K562 (cell line): Measurements from ENCODE around the gene SLC13A3. TPM values are rescaled to one million over a fixed set of nuclear protein-coding genes. Genes with fewer than 3 reads are reported as not detected.

Experiments
- ATAC-seq: fragments of 200-7000 bp; cut with Tn5 transposase; 3 replicates; pipeline ENCODE4 v1.9.1; 2020; ENCODE audit warnings: moderate library complexity
- BruUV-seq: library from RNA; stranded (reverse); fragments of 400-500 nt; replicated peaks from 2 replicates; lab custom pipeline; 2021; lab: Mats Ljungman, UMichigan
- CTCF ChIA-PET: fragments of 300-600 bp; formaldehyde crosslinking; extraction: SDS; loops from one replicate; lab custom pipeline; 2021; ENCODE audit warnings: low intra/inter-chr PET ratio; lab: Yijun Ruan, JAX
- POLR2A ChIA-PET: fragments of 300-600, 350-650 bp; sonication (Branson Sonifier 250); formaldehyde crosslinking; extraction: SDS; loops from one replicate; lab custom pipeline; 2021; ENCODE audit warnings: antibody characterized with exemption, inconsistent platforms; lab: Yijun Ruan, JAX
- DNase-seq, 4 experiments: peaks; one replicate each; pipeline versions ENCODE4 v3.0.0 to v3.0.0-alpha.2; 2011 to 2018; ENCODE audit warnings: low spot score in 3 of 4, mixed read lengths in 3 of 4; ENCODE audit errors: extremely low read depth in 1 of 4
- FAIRE-seq: peaks from 2 replicates; lab custom pipeline; 2011; peaks lifted over from hg19 to GRCh38; lab: Jason Lieb, UNC
- H2AFZ ChIP-seq: 2 replicates; pipeline ENCODE4 v1.6.0; 2011; ENCODE audit warnings: low read depth, low read length, control low read depth, inconsistent platforms
- H3K27ac ChIP-seq: fragments of 200-600 bp; 3 replicates; pipeline ENCODE4 v1.8.0; 2011; ENCODE audit warnings: low read depth, mild to moderate bottlenecking, control low read depth, inconsistent platforms, low read length, moderate library complexity, mixed read lengths; ENCODE audit errors: extremely low read depth
- H3K27me3 ChIP-seq, 2 experiments: fragments of 300-600 bp in 1 of 2; 2 replicates in 1 of 2; 3 replicates in 1 of 2; pipeline versions ENCODE4 v1.6.0 to v1.8.0; 2011; ENCODE audit warnings: inconsistent platforms in 2 of 2, low read length in 2 of 2, mild to moderate bottlenecking in 1 of 2, mixed read lengths in 1 of 2, moderate library complexity in 1 of 2; ENCODE audit not compliant: control insufficient read depth in 2 of 2, insufficient read depth in 2 of 2
- H3K36me3 ChIP-seq: fragments of 300-600 bp; 3 replicates; pipeline ENCODE4 v1.8.0; 2011; ENCODE audit warnings: mild to moderate bottlenecking, low read length, inconsistent platforms; ENCODE audit not compliant: control insufficient read depth, insufficient read depth
- H3K4me1 ChIP-seq, 2 experiments: fragments of 200-600 bp in 1 of 2; replicated peaks in 1 of 2; 2 replicates in 1 of 2; 3 replicates in 1 of 2; pipeline versions ENCODE4 v1.5.1 to v1.8.0; 2011; ENCODE audit warnings: inconsistent platforms in 2 of 2, low read length in 2 of 2, mild to moderate bottlenecking in 1 of 2, mixed read lengths in 1 of 2, moderate library complexity in 1 of 2; ENCODE audit not compliant: control insufficient read depth in 2 of 2, insufficient read depth in 2 of 2
- H3K4me2 ChIP-seq: 2 replicates; pipeline ENCODE4 v1.6.1; 2011; ENCODE audit warnings: low read length, control low read depth, inconsistent platforms, mixed read lengths; ENCODE audit not compliant: insufficient read depth
- H3K4me3 ChIP-seq: fragments of 200-600 bp; sonication (generic), shearing (Covaris generic); 2 replicates; pipeline ENCODE4 v1.5.1; 2016; ENCODE audit warnings: control low read depth, inconsistent platforms
- H3K79me2 ChIP-seq: fragments of 200-600 bp; 3 replicates; pipeline ENCODE4 v1.8.0; 2011; ENCODE audit warnings: low read length, inconsistent platforms; ENCODE audit not compliant: control insufficient read depth, insufficient read depth
- H3K9ac ChIP-seq, 2 experiments: 2 replicates each; pipeline versions ENCODE4 v1.6.0 to v1.6.1; 2011; ENCODE audit warnings: low read depth in 2 of 2, low read length in 2 of 2, control low read depth in 1 of 2, inconsistent platforms in 1 of 2, mild to moderate bottlenecking in 1 of 2, mixed read lengths in 1 of 2; ENCODE audit not compliant: insufficient read depth in 1 of 2
- H3K9me1 ChIP-seq: one replicate; pipeline ENCODE4 v1.6.0; 2011; ENCODE audit warnings: inconsistent platforms, mild to moderate bottlenecking, low read length, moderate library complexity; ENCODE audit not compliant: control insufficient read depth, insufficient read depth
- H3K9me3 ChIP-seq: replicated peaks from 2 replicates; pipeline ENCODE4 v1.5.1; 2011; ENCODE audit warnings: low read depth, low read length, inconsistent platforms; ENCODE audit not compliant: control insufficient read depth, insufficient read depth
- H4K20me1 ChIP-seq: replicated peaks from 2 replicates; pipeline ENCODE4 v1.6.1; 2011; ENCODE audit warnings: low read length, inconsistent platforms, mixed read lengths; ENCODE audit not compliant: control insufficient read depth, insufficient read depth
- BCOR ChIP-seq: fragments of 450-650 bp; IDR thresholded peaks from 2 replicates; pipeline ENCODE4 v1.6.1; 2016
- BRD9 ChIP-seq: fragments of 450-650 bp; IDR thresholded peaks from 2 replicates; pipeline ENCODE4 v1.6.1; 2018; ENCODE audit warnings: low read depth; ENCODE audit not compliant: partially characterized antibody
- CTBP1 ChIP-seq: fragments of 450-650 bp; IDR thresholded peaks from 2 replicates; pipeline ENCODE4 v1.6.1; 2016; ENCODE audit warnings: borderline replicate concordance
- GATAD2B ChIP-seq: fragments of 450-650 bp; IDR thresholded peaks from 2 replicates; pipeline ENCODE4 v1.6.1; 2017; ENCODE audit warnings: mild to moderate bottlenecking, borderline replicate concordance
- KDM1A ChIP-seq, 2 experiments: fragments of 450-650 bp; IDR thresholded peaks; 2 replicates each; pipeline ENCODE4 v1.6.1; 2016; ENCODE audit warnings: mild to moderate bottlenecking in 2 of 2
- MAFG ChIP-seq: fragments of 450-650 bp; conservative IDR thresholded peaks from 2 replicates; pipeline ENCODE4 v1.6.1; 2016; ENCODE audit warnings: missing genetic modification characterization, missing compliant biosample characterization
- PRPF4 ChIP-seq: fragments of 200-400 bp; formaldehyde crosslinking; IDR thresholded peaks from one replicate; pipeline ENCODE4 v1.6.1; 2017; ENCODE audit warnings: low read length, low read depth, mild to moderate bottlenecking; ENCODE audit not compliant: insufficient read depth, poor library complexity, severe bottlenecking
- RBM25 ChIP-seq: fragments of 200-400 bp; formaldehyde crosslinking; IDR thresholded peaks from 2 replicates; pipeline ENCODE4 v1.6.1; 2018; ENCODE audit warnings: low read length, low read depth, moderate library complexity; ENCODE audit not compliant: severe bottlenecking
- RCOR1 ChIP-seq, 2 experiments: IDR thresholded peaks; 2 replicates each; pipeline ENCODE4 v1.6.1; 2012; ENCODE audit warnings: low read depth in 2 of 2, low read length in 2 of 2, borderline replicate concordance in 1 of 2, improper control_type of control experiment in 1 of 2
- SMARCA5 ChIP-seq: fragments of 450-650 bp; IDR thresholded peaks from 2 replicates; pipeline ENCODE4 v1.6.1; 2016
- SRSF9 ChIP-seq: fragments of 200-400 bp; formaldehyde crosslinking; IDR thresholded peaks from 2 replicates; pipeline ENCODE4 v1.6.1; 2017; ENCODE audit warnings: low read depth, low read length, borderline replicate concordance
- ZFP36 ChIP-seq: fragments of 150-350 bp; IDR thresholded peaks from 2 replicates; pipeline ENCODE4 v1.6.1; 2018; ENCODE audit warnings: low read length, low read depth; ENCODE audit not compliant: partially characterized antibody
- ZNF121 ChIP-seq: sonication (generic); formaldehyde crosslinking; conservative IDR thresholded peaks from 2 replicates; pipeline ENCODE4 v1.8.0; 2022; ENCODE audit warnings: missing genetic modification reagents
- ZNF586 ChIP-seq: fragments of 450-650 bp; formaldehyde crosslinking; conservative IDR thresholded peaks from 2 replicates; pipeline ENCODE4 v1.4.0; 2020; ENCODE audit warnings: mild to moderate bottlenecking, moderate library complexity
- ZNF592 ChIP-seq: fragments of 450-650 bp; IDR thresholded peaks from 2 replicates; pipeline ENCODE4 v1.6.1; 2017; ENCODE audit warnings: antibody characterized with exemption, mild to moderate bottlenecking
- WGBS: fragments of 100-300 bp; shearing (Covaris generic); methylation state at CpG from one replicate; pipeline ENCODE4 v1.1.6; 2016; ENCODE audit warnings: low coverage, mixed read lengths; ENCODE audit not compliant: insufficient coverage; ENCODE audit errors: missing lambda C conversion rate; 5-methylcytosine and 5-hydroxymethylcytosine counted together
- in situ Hi-C: fragments of 300-500 bp; cut with MboI; formaldehyde crosslinking; loops from 4 replicates; pipeline ENCODE4 v1.15.0; 2018; ENCODE audit warnings: inconsistent platforms, mixed read lengths
- intact Hi-C: fragments of 100-400 bp; cut with micrococcal nuclease; formaldehyde crosslinking; loops from 2 replicates; pipeline ENCODE4 v1.14.2; 2022
- polyA plus RNA-seq, 8 experiments: library from polyadenylated mRNA; depleted of rRNA in 4 of 8; stranded (reverse) in 5 of 8; unstranded in 3 of 8; fragments of >200 nt; fragmentation: Nextera tagmentation in 2 of 8; fragmentation: Illumina TruSeq in 1 of 8; extraction: Ambion mirVana in 2 of 8; extraction: Trizol in 1 of 8; gene quantifications; 2 replicates each; pipeline versions ENCODE4 v1.2.1 to v1.2.3, GENCODE V29; 2011 to 2014; ENCODE audit warnings: inconsistent platforms in 1 of 8, missing spikeins in 1 of 8
- total RNA-seq, 7 experiments: library from RNA; depleted of rRNA in 6 of 7; stranded (reverse); fragments of >200 nt in 6 of 7; fragmentation: Illumina TruSeq in 2 of 7; extraction: Trizol in 2 of 7; gene quantifications; 2 replicates each; pipeline versions ENCODE4 v1.2.1 to v1.2.3, GENCODE V29; 2011 to 2021; ENCODE audit warnings: low replicate concordance in 1 of 7

The SLC13A3 gene
- total and polyA plus RNA-seq, 9 of the 15 experiments (the other 6 are each of a cell fraction or from before 2014, with no cell fraction given), result 5.5 to 16.4 (median 8.5) TPM

- Histone ChIP-seq H3K27ac (no peak overlapping the region), H2AFZ (no peak overlapping the region), H3K9me1 (no peaks in the 10 kb centered on the region), H3K79me2 (no peaks in the 10 kb centered on the region), H3K4me2 (no peak overlapping the region), H3K9me3 (no peaks in the 10 kb centered on the region), H3K36me3 (no peaks in the 10 kb centered on the region), H4K20me1 (no peaks in the 10 kb centered on the region; the same call in 1 of the 2 replicates), H3K4me1 (peaks cover 20 to 22% of the 10 kb centered on the region in 2 experiments; a peak in 4 of 5 replicates), H3K27me3 (no peaks in the 10 kb centered on the region), H3K9ac (no peak overlapping the region), H3K4me3 (no peak overlapping the region)
- no peak for TF ChIP-seq BRD9
- 0 out of 4 replicates have a peak, but pooled peaks of 1 of the 2 experiments have one; percentile 8 for TF ChIP-seq RCOR1 (IDR thresholded peaks at IDR 0.05; ENCODE audit: borderline replicate concordance in 1 of 2, low read depth in 2 of 2, low read length in 2 of 2)
- TF ChIP-seq ZNF592, result no peak
- peak; percentile 55; the same call in 1 of the 2 replicates for TF ChIP-seq ZNF121
- no peak for TF ChIP-seq CTBP1
- TF ChIP-seq GATAD2B, result no peak
- peak; percentile 93 for TF ChIP-seq RBM25
- TF ChIP-seq ZFP36, result peak; percentile 78
- no peak for TF ChIP-seq ZNF586 (CRISPR knock-in tag)
- no peak for TF ChIP-seq SRSF9
- TF ChIP-seq BCOR, result peak; percentile 90
- TF ChIP-seq PRPF4, result no peak
- peak; percentile 75; the same call in 1 of the 2 replicates for TF ChIP-seq SMARCA5
- TF ChIP-seq MAFG (tag), result no peak
- TF ChIP-seq KDM1A (IDR thresholded peaks at IDR 0.05), result peak; percentile 66 to 73
- 94% methylated on average over 10 of the region's 10 CpGs for WGBS
- POLR2A ChIA-PET, result interaction anchor here (0.6 kb wide), 2 partner anchors 12 to 1687 kb away, joined by 3 read pairs; no protein-coding TSS in a partner anchor
- in situ Hi-C loops (no loop called here), intact Hi-C loops (no loop called here)
- peak; percentile 15 for FAIRE-seq
- CTCF ChIA-PET, result no interaction called here
- no peak for ATAC-seq
- DNase-seq, result no peak
- BruUV-seq, result no TSS peak
These were observed 626 bp downstream of the SLC13A3 start for GRCh38 chr20:46650575-46651090.
